GM13977 (cell line): Measurements from ENCODE around the gene PER2.
A peak's percentile ranks its signal among the peaks of the same experiment; 100 is the strongest.
"Not testable (repeated sequence)": the region's sequence is repeated elsewhere in the genome, so short reads cannot be mapped to it uniquely, and the experiment has no call there.

Experiments
- DNase-seq: peaks from one replicate; pipeline ENCODE4 v3.0.0; 2012; ENCODE audit warnings: low spot score
- in situ Hi-C: fragments of 300-500 bp; cut with MboI; formaldehyde crosslinking; loops from one replicate; pipeline ENCODE4 v1.12.0; 2022; ENCODE audit warnings: low sequenced_read_pairs, low pct_unique_long_range_greater_than_20kb, mixed read lengths, inconsistent platforms; ENCODE audit not compliant: unreplicated experiment
- TF ChIP-seq, protein P1 (sequence below): IDR thresholded peaks from 2 replicates; pipeline ENCODE4 v1.5.1; 2012; ENCODE audit warnings: mild to moderate bottlenecking, control low read depth; ENCODE audit not compliant: insufficient read depth; ENCODE audit errors: extremely low read depth, missing control alignments

PER2 gene

DNA sequence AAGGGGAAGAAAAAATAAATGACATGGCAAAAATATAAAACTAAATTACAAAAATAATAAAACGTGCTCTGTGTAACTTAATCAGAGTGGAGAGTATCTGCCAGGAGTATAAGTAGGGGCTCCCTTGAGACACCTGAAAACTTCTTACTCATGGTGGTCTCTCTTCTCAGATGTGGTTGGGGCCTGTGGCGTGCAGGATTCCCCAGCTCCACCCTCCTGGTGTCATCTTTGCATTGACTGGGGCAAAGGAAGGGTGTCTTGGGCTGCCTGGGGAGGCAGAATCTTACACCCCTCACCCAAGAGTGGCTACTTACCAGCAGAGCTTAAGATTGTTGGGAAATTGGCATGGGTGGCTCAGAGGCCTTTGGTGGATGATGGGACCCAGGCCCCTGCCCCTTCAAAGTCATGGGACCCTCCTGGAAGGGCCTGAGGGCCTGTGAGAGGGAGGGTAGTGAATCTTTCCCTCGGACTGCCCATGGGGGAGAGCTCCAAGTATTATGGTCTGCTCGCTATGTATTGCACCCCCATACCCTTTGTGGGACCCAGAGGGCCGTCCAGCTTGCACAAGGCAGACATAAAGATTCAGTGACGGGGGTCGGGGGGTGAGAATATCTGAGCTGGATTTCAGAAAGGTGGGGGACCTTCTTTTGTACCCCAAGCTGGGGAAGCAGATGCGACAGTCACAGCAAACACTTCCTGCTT is 25.0 kb upstream of the PER2 start:
- TF ChIP-seq, protein P1, sequence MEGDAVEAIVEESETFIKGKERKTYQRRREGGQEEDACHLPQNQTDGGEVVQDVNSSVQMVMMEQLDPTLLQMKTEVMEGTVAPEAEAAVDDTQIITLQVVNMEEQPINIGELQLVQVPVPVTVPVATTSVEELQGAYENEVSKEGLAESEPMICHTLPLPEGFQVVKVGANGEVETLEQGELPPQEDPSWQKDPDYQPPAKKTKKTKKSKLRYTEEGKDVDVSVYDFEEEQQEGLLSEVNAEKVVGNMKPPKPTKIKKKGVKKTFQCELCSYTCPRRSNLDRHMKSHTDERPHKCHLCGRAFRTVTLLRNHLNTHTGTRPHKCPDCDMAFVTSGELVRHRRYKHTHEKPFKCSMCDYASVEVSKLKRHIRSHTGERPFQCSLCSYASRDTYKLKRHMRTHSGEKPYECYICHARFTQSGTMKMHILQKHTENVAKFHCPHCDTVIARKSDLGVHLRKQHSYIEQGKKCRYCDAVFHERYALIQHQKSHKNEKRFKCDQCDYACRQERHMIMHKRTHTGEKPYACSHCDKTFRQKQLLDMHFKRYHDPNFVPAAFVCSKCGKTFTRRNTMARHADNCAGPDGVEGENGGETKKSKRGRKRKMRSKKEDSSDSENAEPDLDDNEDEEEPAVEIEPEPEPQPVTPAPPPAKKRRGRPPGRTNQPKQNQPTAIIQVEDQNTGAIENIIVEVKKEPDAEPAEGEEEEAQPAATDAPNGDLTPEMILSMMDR: no peak
- in situ Hi-C loops: no loop called here
- peak; percentile 36 for DNase-seq

DNA sequence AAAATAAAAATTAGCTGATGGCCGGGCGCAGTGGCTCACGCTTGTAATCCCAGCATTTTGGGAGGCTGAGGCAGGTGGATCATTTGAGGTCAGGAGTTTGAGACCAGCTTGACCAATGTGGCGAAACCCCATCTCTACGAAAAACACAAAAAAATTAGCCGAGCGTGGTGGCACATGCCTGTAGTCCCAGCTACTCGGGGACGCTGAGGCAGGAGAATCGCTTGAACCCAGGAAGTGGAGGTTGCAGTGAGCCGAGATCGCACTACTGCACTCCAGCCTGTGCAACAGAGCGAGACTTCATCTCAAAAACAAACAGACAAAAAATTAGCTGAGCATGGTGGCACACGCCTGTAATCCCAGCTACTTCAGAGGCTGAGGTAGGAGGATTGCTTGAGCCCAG is 22.3 kb upstream of the PER2 start:
- DNase-seq, in situ Hi-C loops: not testable (repeated sequence)

DNA sequence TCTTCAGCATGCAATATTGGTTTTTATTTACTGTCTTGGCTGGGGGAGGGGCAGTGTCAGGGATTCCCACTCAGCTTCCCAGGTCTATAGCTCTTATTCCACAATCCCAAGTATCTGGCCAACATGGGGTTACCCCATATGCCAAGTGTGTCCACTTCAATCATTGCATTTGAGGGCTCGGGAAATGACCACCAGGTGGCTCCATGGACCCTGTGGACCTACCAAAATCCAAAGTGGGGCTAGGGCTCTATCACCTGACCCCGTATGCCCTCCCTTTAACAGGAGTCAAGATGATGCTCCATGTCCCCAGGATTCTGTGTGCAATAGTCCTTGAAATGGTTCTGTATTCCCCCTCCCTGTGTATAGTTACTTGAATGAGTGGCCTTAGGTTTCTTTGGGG is 19.8 kb upstream of the PER2 start:
- DNase-seq: no peak
- TF ChIP-seq, protein P1: peak; percentile 16
- in situ Hi-C loops: no loop called here

DNA sequence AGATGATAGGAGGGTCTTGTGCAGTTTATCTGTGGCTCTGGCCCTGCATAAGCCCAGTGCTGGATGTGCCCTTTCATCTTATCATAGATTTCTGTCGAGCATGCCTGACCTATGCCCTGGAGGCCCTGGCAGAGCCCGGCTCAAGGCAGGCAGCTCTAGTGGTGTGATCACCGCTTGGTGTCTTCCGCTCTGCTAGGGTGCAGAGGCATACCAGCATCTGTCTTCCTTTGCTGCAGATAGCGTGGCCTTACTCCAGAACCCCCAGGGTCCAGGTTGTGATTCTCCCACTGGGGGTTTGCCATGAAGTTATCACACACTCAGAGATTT is 18.2 kb upstream of the PER2 start:
- TF ChIP-seq, protein P1: no peak
- in situ Hi-C loops: no loop called here
- no peak for DNase-seq

DNA sequence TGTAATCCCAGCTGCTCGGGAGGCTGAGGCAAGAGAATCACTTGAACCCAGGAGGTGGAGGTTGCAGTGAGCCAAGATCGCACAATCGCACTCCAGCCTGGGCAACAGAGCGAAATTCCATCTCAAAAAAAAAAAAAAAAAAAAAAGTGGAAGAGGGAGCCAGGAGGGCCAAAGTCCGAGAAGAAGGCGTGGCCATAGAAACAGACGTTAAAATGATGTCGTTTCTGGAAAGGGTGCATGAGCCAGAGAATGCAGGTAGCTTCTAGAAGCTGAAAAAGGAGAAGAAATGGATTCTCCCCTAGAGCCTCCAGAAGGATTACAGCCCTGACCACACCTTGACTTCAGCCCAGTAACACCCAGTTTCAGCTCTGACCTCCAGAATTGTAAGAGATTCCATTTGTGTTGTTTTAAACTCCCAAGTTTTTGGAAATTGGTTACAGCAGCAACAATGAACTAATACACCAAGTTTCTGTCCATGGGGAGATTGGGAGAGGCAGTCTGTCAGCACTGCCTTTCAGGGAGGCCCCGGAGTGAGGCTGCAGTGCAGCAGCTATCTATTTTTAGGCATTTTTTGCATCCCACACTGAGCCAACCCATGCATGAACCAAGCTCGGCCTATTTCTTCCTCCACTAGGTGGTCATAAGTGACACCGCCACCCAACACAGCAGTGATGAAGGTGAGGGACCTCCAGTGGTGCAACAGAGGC is 17.7 kb upstream of the PER2 start:
- in situ Hi-C loops: no loop called here
- TF ChIP-seq, protein P1: no peak
- no peak for DNase-seq

DNA sequence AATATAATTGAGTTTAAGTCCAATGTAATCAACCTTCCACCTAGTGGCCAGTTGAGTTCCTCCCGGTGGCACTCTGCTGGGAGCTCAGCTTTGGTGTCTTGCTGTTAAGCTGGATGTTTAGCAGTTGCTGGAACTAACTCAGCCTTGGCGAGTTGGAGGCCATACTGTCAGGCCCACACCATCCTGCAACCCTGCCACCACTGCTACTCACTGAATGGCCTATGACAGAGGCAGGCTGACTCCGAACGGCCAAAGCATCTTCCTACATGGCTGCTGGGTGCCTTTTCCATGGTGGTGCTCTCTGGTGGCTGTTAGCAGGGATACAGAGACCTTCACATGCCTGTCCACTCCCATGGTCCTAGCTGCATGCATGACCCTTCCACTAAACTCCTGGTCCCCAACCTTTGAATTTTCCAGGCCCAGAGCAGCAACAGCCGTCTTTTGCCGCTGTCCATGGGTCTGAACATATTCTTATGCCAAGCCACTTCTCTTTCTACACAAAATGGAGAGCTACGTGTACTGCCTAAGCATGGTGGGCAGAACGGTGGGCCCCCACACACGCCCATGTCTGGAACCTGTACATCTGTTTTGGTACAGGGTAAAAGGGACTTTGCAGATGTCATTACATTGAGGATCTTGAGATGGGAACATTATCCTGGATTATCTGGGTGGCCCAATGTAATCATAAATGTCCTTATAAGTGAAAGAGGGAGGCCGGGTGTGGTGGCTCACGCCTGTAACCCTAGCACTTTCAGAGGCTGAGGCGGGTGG is 16.9 kb upstream of the PER2 start:
- no peak for DNase-seq
- TF ChIP-seq, protein P1: peak; percentile 17
- in situ Hi-C loops: no loop called here

DNA sequence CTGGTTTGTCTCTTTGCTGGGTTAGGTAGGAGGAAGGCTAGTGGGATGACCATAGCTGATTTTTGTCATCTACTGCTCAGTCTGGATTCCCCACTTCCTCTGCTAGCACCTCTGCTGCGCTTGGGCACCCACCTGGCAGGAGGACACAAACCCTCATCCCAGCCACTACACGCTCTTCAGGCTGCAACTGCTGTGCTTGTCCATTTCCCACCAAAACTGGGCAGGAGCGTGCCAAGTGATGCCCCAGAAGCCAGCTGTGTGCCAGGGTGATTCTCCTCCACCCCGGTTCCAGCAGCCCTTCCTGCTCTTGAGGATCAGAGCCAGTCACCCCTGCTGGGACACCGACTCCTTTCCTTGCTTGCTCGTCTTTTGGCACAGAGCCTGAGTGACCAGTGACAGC is 15.7 kb upstream of the PER2 start:
- in situ Hi-C loops: no loop called here
- DNase-seq: no peak
- TF ChIP-seq, protein P1: no peak
